H1 (cell line): Measurements from ENCODE around the gene LRBA. TPM values are rescaled to one million over a fixed set of nuclear protein-coding genes. Genes with fewer than 3 reads are reported as not detected.

ENCODE experiments used
- CTCF ChIA-PET: fragments of 300-600 bp; sonication (Branson Sonifier 250); formaldehyde crosslinking; loops from one replicate; lab custom pipeline; 2021; ENCODE audit not compliant: partially characterized antibody; lab: Charles Lee
- POLR2A ChIA-PET: fragments of 300-600 bp; sonication (Branson Sonifier 250); formaldehyde crosslinking; loops from one replicate; lab custom pipeline; 2021; ENCODE audit warnings: inconsistent platforms; ENCODE audit not compliant: partially characterized antibody; lab: Charles Lee
- DNase-seq, 2 experiments: peaks; one replicate each; pipeline versions ENCODE4 v3.0.0 to v3.0.0-alpha.2; 2010 to 2022; ENCODE audit warnings: low spot score in 2 of 2, low read depth in 1 of 2, mixed read lengths in 1 of 2
- FAIRE-seq: peaks from 2 replicates; lab custom pipeline; 2011; peaks lifted over from hg19 to GRCh38; lab: Jason Lieb, UNC
- H2AFZ ChIP-seq: 2 replicates; pipeline ENCODE4 v1.8.1; 2012; ENCODE audit warnings: low read length, inconsistent platforms
- H2AK5ac ChIP-seq: 2 replicates; pipeline ENCODE4 v1.6.1; 2013; ENCODE audit warnings: low read depth, low read length
- H2BK120ac ChIP-seq: replicated peaks from 2 replicates; pipeline ENCODE3; 2013; ENCODE audit warnings: low read depth, low read length, inconsistent platforms
- H2BK12ac ChIP-seq: 2 replicates; pipeline ENCODE4 v1.6.1; 2013; ENCODE audit warnings: low read depth, low read length
- H2BK15ac ChIP-seq: 2 replicates; pipeline ENCODE4 v1.6.1; 2013; ENCODE audit warnings: low read length
- H2BK20ac ChIP-seq: 2 replicates; pipeline ENCODE4 v1.6.1; 2013; ENCODE audit warnings: low read length
- H2BK5ac ChIP-seq: 2 replicates; pipeline ENCODE4 v1.6.1; 2013; ENCODE audit warnings: low read depth, low read length
- H3K14ac ChIP-seq: 2 replicates; pipeline ENCODE4 v1.6.1; 2013; ENCODE audit warnings: inconsistent platforms; ENCODE audit not compliant: insufficient read length
- H3K18ac ChIP-seq: 2 replicates; pipeline ENCODE4 v1.6.1; 2013; ENCODE audit warnings: low read length; ENCODE audit errors: extremely low read depth
- H3K23ac ChIP-seq: 2 replicates; pipeline ENCODE4 v1.6.1; 2013; ENCODE audit warnings: inconsistent platforms; ENCODE audit not compliant: insufficient read length
- H3K23me2 ChIP-seq: 2 replicates; pipeline ENCODE4 v1.6.1; 2013; ENCODE audit warnings: low read depth, low read length
- H3K27ac ChIP-seq: 2 replicates; pipeline ENCODE4 v1.6.1; 2011; ENCODE audit warnings: low read depth, low read length, inconsistent platforms
- H3K27me3 ChIP-seq, 4 experiments: replicated peaks in 1 of 4; 1 replicate in 1 of 4; 2 replicates in 3 of 4; pipeline versions ENCODE4 v1.6.1 to v1.8.1; 2011 to 2013; ENCODE audit warnings: low read length in 3 of 4, mild to moderate bottlenecking in 3 of 4, inconsistent platforms in 2 of 4, mixed read lengths in 2 of 4, moderate library complexity in 1 of 4; ENCODE audit not compliant: control insufficient read depth in 3 of 4, insufficient read depth in 3 of 4; ENCODE audit errors: extremely low read depth in 1 of 4
- H3K36me3 ChIP-seq, 4 experiments: 2 replicates each; pipeline versions ENCODE4 v1.6.1 to v1.8.1; 2011 to 2013; ENCODE audit warnings: mild to moderate bottlenecking in 4 of 4, low read length in 3 of 4, moderate library complexity in 2 of 4, control low read depth in 1 of 4, inconsistent platforms in 1 of 4; ENCODE audit not compliant: insufficient read depth in 4 of 4, control insufficient read depth in 2 of 4
- H3K4ac ChIP-seq: replicated peaks from 2 replicates; pipeline ENCODE3; 2013; ENCODE audit warnings: low read length, low read depth, mixed read lengths, inconsistent platforms; ENCODE audit not compliant: insufficient read length
- H3K4me1 ChIP-seq, 4 experiments: replicated peaks in 1 of 4; 1 replicate in 1 of 4; 2 replicates in 3 of 4; pipeline versions ENCODE4 v1.6.1 to v1.8.1; 2011 to 2013; ENCODE audit warnings: low read length in 3 of 4, inconsistent platforms in 2 of 4, mixed read lengths in 1 of 4; ENCODE audit not compliant: insufficient read depth in 4 of 4, control insufficient read depth in 3 of 4
- H3K4me2 ChIP-seq, 2 experiments: 2 replicates each; pipeline versions ENCODE4 v1.6.1 to v1.8.1; 2011 to 2013; ENCODE audit warnings: low read depth in 2 of 2, low read length in 2 of 2, control low read depth in 1 of 2, inconsistent platforms in 1 of 2, mild to moderate bottlenecking in 1 of 2; ENCODE audit not compliant: insufficient read depth in 1 of 2
- H3K4me3 ChIP-seq, 4 experiments: fragments of 200-600, 300-600 bp in 1 of 4; sonication (generic), shearing (Covaris generic), sonication (Bioruptor Twin) in 1 of 4; 2 replicates each; pipeline versions ENCODE4 v1.5.1 to v1.8.1; 2011 to 2016; ENCODE audit warnings: low read length in 4 of 4, low read depth in 3 of 4, control low read depth in 2 of 4, inconsistent platforms in 2 of 4, mild to moderate bottlenecking in 2 of 4, mixed read lengths in 1 of 4, moderate library complexity in 1 of 4; ENCODE audit not compliant: insufficient read depth in 2 of 4; ENCODE audit errors: extremely low read depth in 1 of 4
- H3K56ac ChIP-seq: replicated peaks from 2 replicates; pipeline ENCODE3; 2013; ENCODE audit warnings: low read depth, mild to moderate bottlenecking, mixed read lengths, low read length, inconsistent platforms; ENCODE audit not compliant: insufficient read length
- H3K79me1 ChIP-seq: 2 replicates; pipeline ENCODE4 v1.6.1; 2013; ENCODE audit warnings: low read depth, low read length, control low read depth
- H3K79me2 ChIP-seq, 2 experiments: 2 replicates each; pipeline versions ENCODE4 v1.6.1 to v1.8.1; 2012 to 2013; ENCODE audit warnings: low read length in 2 of 2, mild to moderate bottlenecking in 2 of 2, inconsistent platforms in 1 of 2; ENCODE audit not compliant: insufficient read depth in 2 of 2, control insufficient read depth in 1 of 2
- H3K9ac ChIP-seq, 4 experiments: replicated peaks in 1 of 4; 1 replicate in 1 of 4; 2 replicates in 3 of 4; pipeline versions ENCODE4 v1.6.1 to v1.8.1; 2011 to 2013; ENCODE audit warnings: low read depth in 3 of 4, low read length in 3 of 4, control low read depth in 2 of 4, mild to moderate bottlenecking in 2 of 4, moderate library complexity in 2 of 4, inconsistent platforms in 1 of 4; ENCODE audit errors: extremely low read depth in 1 of 4
- H3K9me3 ChIP-seq, 2 experiments: 2 replicates each; pipeline versions ENCODE4 v1.6.1 to v1.8.1; 2012 to 2013; ENCODE audit warnings: mild to moderate bottlenecking in 2 of 2, moderate library complexity in 2 of 2, control low read depth in 1 of 2, inconsistent platforms in 1 of 2, low read depth in 1 of 2, low read length in 1 of 2, mixed read lengths in 1 of 2; ENCODE audit not compliant: insufficient read depth in 2 of 2
- H4K20me1 ChIP-seq, 2 experiments: replicated peaks in 1 of 2; 2 replicates each; pipeline versions ENCODE3 to v1.8.1; 2011 to 2013; ENCODE audit warnings: inconsistent platforms in 2 of 2, low read length in 2 of 2, mild to moderate bottlenecking in 1 of 2; ENCODE audit not compliant: insufficient read depth in 2 of 2, control insufficient read depth in 1 of 2
- H4K5ac ChIP-seq: 2 replicates; pipeline ENCODE4 v1.6.1; 2013; ENCODE audit warnings: low read length, low read depth, mixed read lengths, inconsistent platforms; ENCODE audit not compliant: insufficient read length
- H4K8ac ChIP-seq: 2 replicates; pipeline ENCODE4 v1.8.0; 2013; ENCODE audit warnings: mild to moderate bottlenecking, moderate library complexity, low read length, inconsistent platforms; ENCODE audit not compliant: insufficient read depth; ENCODE audit errors: extremely low read depth
- H4K91ac ChIP-seq: replicated peaks from 2 replicates; pipeline ENCODE3; 2013; ENCODE audit warnings: low read length, mixed read lengths, inconsistent platforms; ENCODE audit not compliant: insufficient read length
- BRCA1 ChIP-seq: IDR thresholded peaks from 2 replicates; pipeline ENCODE4 v1.6.1; 2012; ENCODE audit warnings: low read depth, low read length, improper control_type of control experiment
- CTCF ChIP-seq, 3 experiments: IDR thresholded peaks; 1 replicate in 2 of 3; 2 replicates in 1 of 3; pipeline versions ENCODE4 v1.5.1 to v1.6.1; 2011; ENCODE audit warnings: low read length in 3 of 3, mild to moderate bottlenecking in 3 of 3, inconsistent platforms in 2 of 3, low read depth in 1 of 3, moderate library complexity in 1 of 3; ENCODE audit not compliant: insufficient read depth in 1 of 3; ENCODE audit errors: control extremely low read depth in 1 of 3
- JUN ChIP-seq: IDR thresholded peaks from 2 replicates; pipeline ENCODE4 v1.6.1; 2011; ENCODE audit warnings: low read depth, mild to moderate bottlenecking, improper control_type of control experiment, low read length
- KDM5A ChIP-seq: fragments of 200-600 bp; IDR thresholded peaks from 2 replicates; pipeline ENCODE4 v1.7.1; 2012; ENCODE audit warnings: mild to moderate bottlenecking, low read length, inconsistent platforms, mixed read lengths
- MAFK ChIP-seq: IDR thresholded peaks from 2 replicates; pipeline ENCODE4 v1.6.1; 2012; ENCODE audit warnings: low read depth, mild to moderate bottlenecking, improper control_type of control experiment, low read length
- PHF8 ChIP-seq: fragments of 200-600 bp; sonication (generic); conservative IDR thresholded peaks from 2 replicates; pipeline ENCODE4 v1.7.1; 2012; ENCODE audit warnings: low read depth, mild to moderate bottlenecking, inconsistent platforms, low read length, moderate library complexity
- RFX5 ChIP-seq: IDR thresholded peaks from 2 replicates; pipeline ENCODE4 v1.6.1; 2011; ENCODE audit warnings: low read depth, low read length, improper control_type of control experiment, borderline replicate concordance
- SAP30 ChIP-seq: fragments of 300-600 bp; sonication (generic); IDR thresholded peaks from 2 replicates; pipeline ENCODE4 v1.7.1; 2012; ENCODE audit warnings: low read length, moderate library complexity, mild to moderate bottlenecking, inconsistent platforms; ENCODE audit not compliant: insufficient read depth, insufficient replicate concordance
- USF2 ChIP-seq: IDR thresholded peaks from 2 replicates; pipeline ENCODE4 v1.6.1; 2011; ENCODE audit warnings: low read length, improper control_type of control experiment
- ZNF274 ChIP-seq: IDR thresholded peaks from 2 replicates; pipeline ENCODE4 v1.7.0; 2012; ENCODE audit warnings: low read length, borderline replicate concordance; ENCODE audit errors: extremely low read depth
- WGBS, 2 experiments: shearing (Covaris generic) in 1 of 2; methylation state at CpG; one replicate each; pipeline versions ENCODE4 v1.1.6 to v1.1.7; 2013 to 2015; ENCODE audit warnings: low lambda C conversion rate in 2 of 2, mixed read lengths in 2 of 2, inconsistent platforms in 1 of 2, low coverage in 1 of 2, missing lambda C conversion rate in 1 of 2; ENCODE audit not compliant: insufficient replicate concordance in 2 of 2, insufficient coverage in 1 of 2, insufficient read length in 1 of 2; ENCODE audit errors: extremely low coverage in 1 of 2, missing lambda C conversion rate in 1 of 2; 5-methylcytosine and 5-hydroxymethylcytosine counted together
- polyA plus RNA-seq, 7 experiments: library from polyadenylated mRNA; depleted of rRNA in 3 of 7; stranded (reverse) in 5 of 7; unstranded in 2 of 7; fragments of >200 nt in 5 of 7; fragments of 200-250 nt in 2 of 7; gene quantifications; 1 replicate in 5 of 7; 2 replicates in 1 of 7; 4 replicates in 1 of 7; pipeline versions ENCODE4 v1.2.1 to v1.2.3, GENCODE V29; 2011 to 2013; ENCODE audit warnings: missing spikeins in 2 of 7, mixed read lengths in 2 of 7
- total RNA-seq: library from RNA; stranded (reverse); fragmentation: NEBNext Ultra II Directional; extraction: Animal tissue kit (Norgen Biotek cat#: 25700); gene quantifications from 2 replicates; pipeline ENCODE4 v1.2.1, GENCODE V29; 2021

Gene LRBA
- total and polyA plus RNA-seq, 2 of the 8 experiments (the other 6 are each of a cell fraction or from before 2014, with no cell fraction given) = 54.6 to 83.2 TPM

- no peak overlapping the region for H2BK15ac ChIP-seq
- FAIRE-seq (no peak), DNase-seq (no peak)
- WGBS, 2 experiments = 63% methylated on average over 4 of the region's 4 CpGs; no CpG with 5 or more reads in 1 of the 2 experiments
- H3K23me2 ChIP-seq = no peaks in the 10 kb centered on the region
- H4K91ac ChIP-seq = no peak overlapping the region
- no peaks in the 10 kb centered on the region for H3K27me3 ChIP-seq
- H3K18ac ChIP-seq = no peak overlapping the region
- H3K9me3 ChIP-seq = no peaks in the 10 kb centered on the region
- H3K9ac ChIP-seq = no peak overlapping the region
- H3K27ac ChIP-seq = no peak overlapping the region
- no peak overlapping the region for H2AK5ac ChIP-seq
- H3K4me3 ChIP-seq = no peak overlapping the region
- no peak overlapping the region for H2BK20ac ChIP-seq
- H3K56ac ChIP-seq = no peak overlapping the region
- H3K79me2 ChIP-seq = no peaks in the 10 kb centered on the region
- no peak overlapping the region for H4K8ac ChIP-seq
- H4K20me1 ChIP-seq = no peaks in the 10 kb centered on the region
- no peak overlapping the region for H2BK12ac ChIP-seq
- no peak overlapping the region for H2AFZ ChIP-seq
- ChIA-PET POLR2A (interaction anchor here (0.6 to 0.7 kb wide), 3 partner anchors 72 to 564 kb away, joined by 3 to 4 read pairs (median 3); no protein-coding TSS in a partner anchor), CTCF (interaction anchor here (0.6 to 3.3 kb wide), 29 partner anchors 9 to 653 kb away, joined by 3 to 10 read pairs (median 3); no protein-coding TSS in a partner anchor)
- H3K36me3 ChIP-seq = peaks cover 0 to 17% (median 0%) of the 10 kb centered on the region in 4 experiments; a peak in 1 of 8 replicates
- no peak overlapping the region for H3K4me2 ChIP-seq
- no peak overlapping the region for H2BK5ac ChIP-seq
- H2BK120ac ChIP-seq = no peak overlapping the region
- H3K79me1 ChIP-seq = no peaks in the 10 kb centered on the region
- H3K14ac ChIP-seq = no peak overlapping the region
- H3K4me1 ChIP-seq = no peaks in the 10 kb centered on the region
- no peak overlapping the region for H4K5ac ChIP-seq
- H3K23ac ChIP-seq = no peak overlapping the region
- no peak overlapping the region for H3K4ac ChIP-seq
- TF ChIP-seq JUN (no peak), BRCA1 (no peak), ZNF274 (no peak), MAFK (peak; percentile 27; the same call in 1 of the 2 replicates), CTCF (IDR thresholded peaks at IDR 0.05; ENCODE audit: control extremely low read depth in 1 of 3, insufficient read depth in 1 of 3, low read depth in 1 of 3, low read length in 3 of 3) (peak in 2 of 3 experiments; percentile 35 to 50; a peak in 2 of 4 replicates), PHF8 (no peak), USF2 (no peak), RFX5 (no peak), SAP30 (no peak), KDM5A (no peak)
Measured at GRCh38 chr4:150867148-150867547, 147.9 kb downstream of the LRBA start.
